Mucosa of gallbladder (tissue), 1 donor: ENCODE results near the gene UBASH3B. TPM values are rescaled to one million over a fixed set of nuclear protein-coding genes. Genes with fewer than 3 reads are reported as not detected.

ENCODE experiments used
- DNase-seq: peaks from one replicate; pipeline ENCODE4 v3.0.0-alpha.2; 2020; ENCODE audit warnings: low spot score
- total RNA-seq: library from RNA; stranded (reverse); gene quantifications from one replicate; pipeline ENCODE4 v1.2.1, GENCODE V29; 2021
- donor health status: DM: no; HTN: no; CAD: no.

The UBASH3B gene
- total RNA-seq, 1 donor from 2014 or later: 7.4 TPM

DNA sequence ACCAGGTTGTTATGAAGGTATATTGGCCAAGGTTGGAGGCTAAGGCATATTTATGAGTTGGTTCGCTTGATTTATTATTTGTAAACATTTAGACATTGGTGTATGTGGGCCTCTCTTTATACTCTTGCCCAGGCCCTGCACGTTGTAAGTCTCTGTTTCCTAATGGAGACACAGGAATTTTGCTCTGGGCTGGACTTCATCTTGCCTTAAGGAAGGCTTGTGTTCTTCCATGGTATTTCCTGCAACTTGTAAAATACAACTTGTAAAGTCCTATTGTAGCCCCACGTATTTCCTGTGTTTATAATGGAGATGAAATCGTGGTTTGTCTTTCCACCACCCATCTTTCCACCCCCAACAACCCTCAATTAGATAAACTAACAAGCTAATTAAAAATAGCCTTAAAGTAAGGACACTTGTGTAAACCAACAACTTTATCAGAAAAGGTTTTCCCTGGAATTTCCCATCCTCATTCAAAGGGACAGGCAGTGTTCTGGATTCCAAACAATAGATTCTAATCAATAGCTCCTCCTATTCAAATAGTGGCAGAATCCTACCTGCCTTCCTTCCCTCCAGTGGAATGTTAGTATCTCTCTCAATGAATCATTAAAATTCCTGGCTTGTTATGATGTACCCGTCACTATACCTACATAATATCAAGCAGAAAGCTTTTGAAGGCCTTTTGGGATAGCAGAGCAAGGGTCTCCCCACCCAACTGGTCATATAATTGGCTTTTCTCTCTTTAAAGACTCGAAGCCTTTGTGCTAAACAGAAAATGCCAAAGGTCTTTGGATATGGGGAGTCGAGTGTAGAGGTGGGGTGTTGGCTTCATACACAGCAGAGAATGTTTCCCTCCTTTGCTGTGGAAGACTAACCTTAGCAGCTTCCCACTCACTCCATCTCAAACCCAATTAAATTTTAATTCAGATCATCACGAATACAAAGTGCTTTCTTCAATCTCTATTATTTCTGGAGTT is 77.1 kb downstream of the UBASH3B start:
- no peak for DNase-seq

DNA sequence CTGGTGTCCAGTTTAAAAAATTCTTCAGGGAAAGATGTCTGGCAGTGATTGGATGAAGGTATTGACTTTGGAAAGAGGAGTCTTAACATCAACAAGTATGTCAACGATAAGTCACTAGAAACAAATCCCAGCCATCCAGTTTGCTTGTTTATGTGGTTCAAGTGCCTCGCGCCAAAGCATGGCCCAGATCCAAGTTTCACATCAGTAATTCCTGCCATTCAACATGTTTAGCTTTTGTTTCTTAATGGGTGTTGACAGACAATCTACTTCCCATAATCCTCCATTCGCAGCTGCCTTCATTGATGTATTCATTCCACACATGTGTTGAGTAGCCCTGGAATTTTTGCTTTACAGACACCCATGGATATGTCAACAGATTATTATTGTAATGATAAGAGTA is 77.8 kb downstream of the UBASH3B start:
- DNase-seq: peak; percentile 33

DNA sequence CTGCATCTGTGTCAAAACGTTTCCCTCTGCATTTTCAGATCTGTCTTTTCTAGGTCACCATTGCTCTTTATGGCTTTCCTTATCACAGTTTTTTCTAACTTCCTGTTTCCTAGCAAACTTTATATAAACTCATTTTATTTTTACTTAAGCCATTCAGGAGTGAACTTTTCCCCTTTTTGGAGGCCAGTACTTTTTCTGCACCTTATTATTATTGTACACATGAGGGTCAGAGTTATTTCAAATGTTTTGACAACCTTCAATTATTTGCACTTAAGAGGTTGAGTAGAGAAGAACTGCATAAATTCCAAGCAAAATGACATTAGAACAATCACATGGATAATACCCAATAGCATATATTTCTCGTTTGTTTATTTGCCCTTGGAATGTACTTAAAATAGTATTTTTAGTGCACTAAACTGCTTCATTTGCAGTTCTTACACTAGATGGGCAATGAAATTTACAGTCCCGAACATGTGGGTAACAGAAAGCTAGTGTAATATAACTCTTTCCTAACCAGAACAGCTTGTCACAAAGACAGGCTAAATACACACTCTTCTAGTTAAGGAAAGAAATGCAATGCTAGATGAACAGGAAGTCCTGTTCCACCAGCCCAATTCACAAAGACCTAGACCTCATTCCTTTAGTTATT is 79.5 kb downstream of the UBASH3B start:
- DNase-seq: no peak

DNA sequence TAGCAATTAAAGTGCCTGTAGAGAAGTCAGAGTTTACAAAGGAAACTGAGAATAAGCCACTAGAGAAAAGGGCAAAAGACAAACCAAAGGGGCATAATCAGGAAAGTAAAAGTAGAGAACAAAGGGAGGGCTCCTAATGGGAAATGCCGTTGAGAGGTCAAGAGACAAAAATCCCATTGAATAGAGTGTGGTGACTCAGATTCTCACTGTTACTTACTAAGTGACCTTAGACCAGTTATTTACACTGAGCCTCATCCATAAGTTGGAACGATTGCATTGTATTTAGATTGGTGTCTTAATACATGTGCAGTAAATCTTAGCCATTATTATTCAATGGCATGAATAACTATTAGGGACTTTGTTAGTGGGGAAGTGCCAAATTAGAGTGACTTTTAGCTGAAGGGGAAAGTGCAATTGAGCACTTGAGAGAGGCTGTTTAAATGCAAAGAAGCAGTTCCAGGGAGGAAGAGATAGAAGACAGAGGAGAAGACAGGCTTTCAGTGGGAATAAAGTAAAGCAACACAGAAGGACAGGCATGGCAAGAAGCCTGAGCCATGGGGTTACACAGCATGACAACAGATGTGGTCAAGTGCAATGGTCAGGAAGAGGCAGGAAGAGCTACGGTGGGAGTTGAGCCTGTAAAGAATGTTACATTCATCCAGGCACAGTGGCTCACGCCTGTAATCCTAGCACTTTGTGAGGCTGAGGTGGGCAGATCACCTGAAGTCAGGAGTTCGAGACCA is 82.6 kb downstream of the UBASH3B start:
- DNase-seq: no peak

GRCh38 chr11:122741613-122742300 is 86.2 kb downstream of the UBASH3B start:
- DNase-seq: peak; percentile 53

- DNase-seq: peak; percentile 28
These were observed 86.9 kb downstream of the UBASH3B start for GRCh38 chr11:122742301-122743018.

- no peak for DNase-seq
These were observed 87.7 kb downstream of the UBASH3B start for GRCh38 chr11:122743097-122743741.

- peak; percentile 51 for DNase-seq
These were observed 88.4 kb downstream of the UBASH3B start for GRCh38 chr11:122743949-122744348.

DNA sequence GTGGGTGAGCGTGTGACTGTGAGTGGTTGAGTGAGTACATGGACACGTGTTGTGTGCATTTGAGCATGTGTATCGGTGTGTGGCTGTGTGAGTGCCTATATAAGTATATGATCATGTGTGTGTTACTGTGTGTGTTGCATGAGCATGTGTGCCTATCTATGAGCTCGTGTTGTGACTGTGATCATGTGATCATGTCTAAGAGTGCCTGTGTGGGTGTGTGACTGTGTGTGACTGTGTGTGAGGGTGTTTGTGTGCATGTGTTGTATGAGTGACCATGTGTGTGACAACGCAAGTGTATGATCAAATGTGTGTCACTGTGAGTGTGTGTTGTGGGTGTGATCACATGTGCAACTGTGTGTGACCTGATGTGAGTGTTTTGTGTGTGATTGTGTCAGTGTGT is 88.8 kb downstream of the UBASH3B start:
- no peak for DNase-seq

DNA sequence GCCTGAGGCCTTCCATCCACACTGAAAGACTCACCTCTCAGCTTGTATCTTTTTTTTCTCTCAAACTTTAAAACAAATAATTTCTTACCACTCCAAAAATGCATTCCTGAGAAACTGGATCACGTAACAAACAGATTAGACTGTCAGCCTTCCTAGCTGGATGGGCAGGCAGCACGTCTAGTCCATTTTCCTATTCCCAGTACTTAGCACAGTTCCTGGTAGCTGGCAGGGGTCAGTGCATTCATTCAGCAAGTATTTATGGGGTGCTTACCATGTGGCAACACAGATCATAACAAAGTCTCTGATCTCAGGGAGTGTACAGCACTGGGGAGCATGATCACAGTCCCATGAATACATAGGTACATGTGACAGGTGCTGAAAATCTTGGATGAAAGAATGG is 89.6 kb downstream of the UBASH3B start:
- no peak for DNase-seq

GRCh38 chr11:122746050-122746478 is 90.5 kb downstream of the UBASH3B start:
- DNase-seq: no peak

DNA sequence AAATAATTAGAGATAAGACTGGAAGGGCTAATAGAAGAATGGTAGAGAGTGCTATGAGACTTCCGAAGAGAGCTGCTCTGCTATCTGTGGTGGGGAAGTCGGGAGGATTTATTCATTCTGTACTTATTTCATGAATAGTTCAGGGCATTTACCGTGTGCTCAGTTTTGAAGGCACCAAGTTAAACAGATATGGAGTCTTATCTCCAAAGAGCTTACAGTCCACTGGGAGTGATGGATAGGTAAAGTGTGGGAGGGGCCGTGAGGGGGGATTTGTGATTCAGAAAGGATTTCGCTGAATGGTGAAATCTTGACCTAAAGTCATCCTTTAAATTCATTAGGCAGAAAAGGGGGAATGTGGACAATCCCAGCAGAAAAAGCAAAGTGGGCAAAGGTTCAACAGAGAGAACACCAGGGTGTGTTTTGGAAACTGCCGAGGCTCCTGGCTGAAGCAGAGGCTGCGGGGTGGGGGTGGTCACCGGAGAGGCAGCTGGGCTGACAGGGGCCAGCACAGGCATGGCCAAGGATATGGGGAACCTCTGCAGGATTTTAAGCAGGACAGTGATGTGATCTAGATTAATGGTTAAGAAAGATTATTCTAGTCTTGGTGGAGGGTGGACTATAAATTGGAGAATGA is 91.2 kb downstream of the UBASH3B start:
- no peak for DNase-seq

- DNase-seq: no peak
These were observed 91.8 kb downstream of the UBASH3B start for GRCh38 chr11:122747351-122747781.

DNA sequence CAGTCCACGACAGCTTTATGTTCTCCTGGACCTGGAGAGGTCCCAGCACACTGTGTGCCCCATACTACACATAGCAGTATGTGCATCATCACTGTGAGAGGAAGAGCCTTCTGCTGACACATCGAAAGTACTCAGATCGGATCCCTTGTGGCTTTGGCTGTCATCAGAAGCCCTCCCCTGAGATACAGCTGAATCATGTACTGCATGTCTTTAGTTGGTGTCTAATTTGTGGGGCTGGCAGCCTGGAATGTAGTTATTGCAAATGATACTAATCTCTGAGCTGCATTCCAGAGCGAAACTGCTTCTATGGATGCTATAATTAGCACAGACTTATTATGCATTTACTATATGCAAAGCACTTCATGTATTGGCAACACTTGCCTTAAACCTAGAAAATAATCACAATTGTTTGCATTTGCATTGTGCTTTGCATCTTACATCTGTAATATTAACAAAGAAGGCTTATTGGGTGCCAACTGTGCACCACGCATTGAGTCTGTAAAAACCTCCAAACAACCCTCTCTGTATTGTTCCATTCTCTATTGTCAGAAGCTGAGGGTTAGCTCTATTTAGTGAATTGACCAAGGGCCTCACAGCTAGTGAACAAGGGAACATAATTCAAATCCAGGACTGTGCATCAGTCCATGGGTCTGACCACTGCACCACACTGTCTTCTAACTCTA is 93.6 kb downstream of the UBASH3B start:
- peak; percentile 48 for DNase-seq

DNA sequence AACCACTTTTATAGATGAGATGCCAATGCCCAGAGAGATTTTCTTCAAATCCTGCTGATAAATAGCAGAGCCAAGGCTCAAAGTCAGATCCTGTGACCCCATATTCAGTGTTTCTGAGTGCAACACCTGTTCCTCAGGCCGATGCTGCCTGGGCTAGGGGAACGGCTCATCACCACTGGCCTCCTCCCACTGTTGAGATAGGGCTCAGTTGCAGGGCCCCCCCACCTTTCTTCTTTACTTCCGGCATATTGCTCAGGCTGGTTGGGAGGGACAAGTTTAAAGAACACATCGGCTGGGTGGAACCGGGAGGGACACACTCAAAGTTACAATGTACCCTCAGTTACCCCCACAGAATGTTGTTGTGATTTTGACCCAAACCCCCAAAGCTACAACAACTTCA is 94.5 kb downstream of the UBASH3B start:
- DNase-seq: no peak

DNA sequence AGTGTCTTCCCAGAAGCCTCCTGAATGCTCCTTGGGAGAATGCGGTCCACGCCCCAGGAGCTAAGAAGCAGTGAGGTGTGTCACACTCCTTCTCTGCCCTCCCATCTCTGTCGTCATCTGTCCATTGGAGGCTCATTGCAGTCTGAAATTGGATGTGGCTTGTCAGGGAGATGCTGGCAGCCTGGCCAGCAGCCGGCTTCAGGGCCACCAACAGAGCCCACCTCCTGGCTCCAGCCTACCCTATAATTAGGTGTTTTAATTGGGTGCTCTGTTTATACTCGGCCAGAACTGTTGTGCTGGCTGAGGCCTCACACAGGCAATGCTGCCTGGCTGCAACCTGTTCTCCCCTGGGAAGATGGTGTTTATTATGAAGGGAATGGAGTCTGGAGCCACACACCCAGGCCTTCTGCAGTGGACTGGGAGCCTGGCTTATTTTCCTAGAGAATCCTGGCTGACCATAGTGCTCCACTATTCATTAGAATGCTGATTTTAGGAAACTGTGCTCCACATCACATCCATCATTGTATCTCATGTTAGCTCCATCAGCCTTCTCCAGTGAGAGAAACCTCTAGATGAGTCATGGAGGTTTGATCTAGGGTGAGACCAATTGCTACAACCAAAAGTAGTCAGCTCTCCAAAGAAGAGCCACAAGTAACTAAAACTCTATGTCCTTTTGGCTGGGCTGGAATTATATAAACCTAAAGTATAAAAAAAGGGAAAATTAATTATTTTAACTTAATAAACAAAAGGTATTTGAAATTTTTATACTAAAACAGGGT is 96.0 kb downstream of the UBASH3B start:
- no peak for DNase-seq

GRCh38 chr11:122754028-122754427 is 98.5 kb downstream of the UBASH3B start:
- no peak for DNase-seq

DNA sequence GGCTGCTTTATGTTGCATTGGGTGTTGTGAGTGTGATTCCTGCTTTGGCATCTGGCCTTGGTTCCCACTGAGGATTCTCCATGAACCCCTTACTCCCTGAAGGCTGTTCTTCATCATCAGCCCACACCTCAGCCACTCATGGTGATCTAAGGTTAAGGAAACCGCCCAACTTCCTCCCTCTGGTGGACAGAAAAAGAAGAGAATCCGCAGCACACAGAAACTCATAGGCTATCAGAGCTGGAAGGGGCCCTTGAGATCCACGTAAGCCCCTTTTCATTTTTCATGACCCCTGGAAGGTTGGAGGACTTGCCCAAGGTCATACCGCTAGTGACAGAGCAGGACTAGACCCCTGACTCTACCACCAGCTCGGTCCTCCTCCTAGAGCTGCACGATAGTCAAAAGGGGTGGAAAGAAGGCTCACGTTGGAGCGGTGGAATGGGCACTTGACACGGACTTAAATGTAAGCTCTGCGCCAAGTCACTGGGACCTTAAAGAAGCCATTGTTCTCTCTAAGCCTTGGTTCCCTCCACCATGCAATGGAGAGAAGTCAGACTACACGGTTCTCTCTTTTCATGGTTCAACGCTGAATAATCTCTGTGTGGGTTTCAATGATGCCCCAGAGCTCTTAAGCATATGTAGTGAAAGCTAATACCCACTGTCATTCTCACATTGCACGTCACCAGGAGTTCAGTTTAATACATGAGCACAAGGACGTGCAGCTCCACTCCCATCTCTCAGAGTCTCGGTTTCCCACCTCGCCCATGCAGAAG is 99.2 kb downstream of the UBASH3B start:
- DNase-seq: no peak
